HG02938 (cell line): ENCODE results near the gene ABCD3.
A peak's percentile ranks its signal among the peaks of the same experiment; 100 is the strongest.

Source experiments
- ATAC-seq: cut with Tn5 transposase; IDR thresholded peaks from one replicate; pipeline ENCODE4 v1.9.1; 2021; ENCODE audit warnings: mild to moderate bottlenecking, moderate library complexity; ENCODE audit not compliant: unreplicated experiment

ABCD3 gene

GRCh38 chr1:94456736-94457135 lies 38.5 kb downstream of the ABCD3 start:
- no peak for ATAC-seq

GRCh38 chr1:94462606-94463005 lies 44.4 kb downstream of the ABCD3 start:
- no peak for ATAC-seq

- no peak for ATAC-seq
Observed at GRCh38 chr1:94463056-94463764, 45.0 kb downstream of the ABCD3 start.

GRCh38 chr1:94463765-94464330 lies 45.7 kb downstream of the ABCD3 start:
- ATAC-seq, result peak; percentile 65

- no peak for ATAC-seq
Observed at GRCh38 chr1:94468708-94469107, 50.5 kb downstream of the ABCD3 start.

- no peak for ATAC-seq
Observed at GRCh38 chr1:94471271-94471670, 53.1 kb downstream of the ABCD3 start.

GRCh38 chr1:94475232-94475631 lies 57.0 kb downstream of the ABCD3 start:
- ATAC-seq, result no peak

GRCh38 chr1:94479682-94480081 lies 61.5 kb downstream of the ABCD3 start:
- ATAC-seq, result no peak

GRCh38 chr1:94481473-94481933 lies 63.3 kb downstream of the ABCD3 start:
- peak; percentile 92 for ATAC-seq

- ATAC-seq, result no peak
Observed at GRCh38 chr1:94486990-94487389, 68.8 kb downstream of the ABCD3 start.

- no peak for ATAC-seq
Observed at GRCh38 chr1:94490556-94490955, 72.4 kb downstream of the ABCD3 start.

GRCh38 chr1:94496076-94496755 lies 78.0 kb downstream of the ABCD3 start:
- no peak for ATAC-seq

GRCh38 chr1:94501426-94501825 lies 83.2 kb downstream of the ABCD3 start:
- ATAC-seq, result no peak

GRCh38 chr1:94501935-94502334 lies 83.7 kb downstream of the ABCD3 start:
- ATAC-seq, result no peak

- no peak for ATAC-seq
Observed at GRCh38 chr1:94503153-94503552, 85.0 kb downstream of the ABCD3 start.

- ATAC-seq, result no peak
Observed at GRCh38 chr1:94504601-94505000, 86.4 kb downstream of the ABCD3 start.

- ATAC-seq, result no peak
Observed at GRCh38 chr1:94512816-94513215, 94.6 kb downstream of the ABCD3 start.

GRCh38 chr1:94514095-94514727 lies 96.0 kb downstream of the ABCD3 start:
- ATAC-seq, result no peak

GRCh38 chr1:94515296-94515947 lies 97.2 kb downstream of the ABCD3 start:
- ATAC-seq, result no peak

GRCh38 chr1:94519351-94519750 lies 101.2 kb downstream of the ABCD3 start:
- no peak for ATAC-seq

- no peak for ATAC-seq
Observed at GRCh38 chr1:94522304-94522703, 104.1 kb downstream of the ABCD3 start.
